ENCODE data around the gene JPH3.
"Not testable (repeated sequence)": the region's sequence is repeated elsewhere in the genome, so short reads cannot be mapped to it uniquely, and the experiment has no call there.

The JPH3 gene

GRCh38 chr16:87701078-87701460 is 98.8 kb downstream of the JPH3 start:
- no peak for DNase-seq

GRCh38 chr16:87701505-87701921 is 99.2 kb downstream of the JPH3 start:
- DNase-seq = no peak

- peak; percentile 69 for DNase-seq
These were observed 100.1 kb downstream of the JPH3 start for GRCh38 chr16:87702325-87702811.

GRCh38 chr16:87703071-87703470 is 100.8 kb downstream of the JPH3 start:
- no peak for DNase-seq

GRCh38 chr16:87703835-87704375 is 101.6 kb downstream of the JPH3 start:
- no peak for DNase-seq

- no peak for DNase-seq
These were observed 102.5 kb downstream of the JPH3 start for GRCh38 chr16:87704754-87705353.

GRCh38 chr16:87705771-87706277 is 103.5 kb downstream of the JPH3 start:
- no peak for DNase-seq

GRCh38 chr16:87706278-87707000 is 104.1 kb downstream of the JPH3 start:
- DNase-seq = no peak

GRCh38 chr16:87707097-87707496 is 104.8 kb downstream of the JPH3 start:
- no peak for DNase-seq

- DNase-seq = no peak
These were observed 105.6 kb downstream of the JPH3 start for GRCh38 chr16:87707714-87708580.

GRCh38 chr16:87708881-87709638 is 106.8 kb downstream of the JPH3 start:
- DNase-seq = no peak

GRCh38 chr16:87709677-87710076 is 107.4 kb downstream of the JPH3 start:
- no peak for DNase-seq

GRCh38 chr16:87710887-87711286 is 108.6 kb downstream of the JPH3 start:
- DNase-seq = no peak

GRCh38 chr16:87712184-87712762 is 110.0 kb downstream of the JPH3 start:
- no peak for DNase-seq

GRCh38 chr16:87713451-87714229 is 111.3 kb downstream of the JPH3 start:
- peak; percentile 68 for DNase-seq

GRCh38 chr16:87715231-87715630 is 112.9 kb downstream of the JPH3 start:
- no peak for DNase-seq

- DNase-seq = no peak
These were observed 113.3 kb downstream of the JPH3 start for GRCh38 chr16:87715658-87716057.

GRCh38 chr16:87718831-87719230 is 116.5 kb downstream of the JPH3 start:
- DNase-seq = not testable (repeated sequence)

GRCh38 chr16:87720446-87720845 is 118.1 kb downstream of the JPH3 start:
- no peak for DNase-seq

GRCh38 chr16:87721622-87722585 is 119.6 kb downstream of the JPH3 start:
- DNase-seq = no peak
